HAP-1 (cell line): ENCODE data around the gene KIDINS220.

Experiments used
- DNase-seq, 2 experiments: peaks; one replicate each; pipeline ENCODE4 v3.0.0-alpha.2; 2016 to 2020; ENCODE audit warnings: low spot score in 2 of 2
- H3K27me3 ChIP-seq: fragments of 250-450 bp; sonication (Bioruptor Pico); 2 replicates; pipeline ENCODE4 v1.5.1; 2020; ENCODE audit warnings: low read depth, mild to moderate bottlenecking, moderate library complexity
- H3K36me3 ChIP-seq: fragments of 250-450 bp; sonication (Bioruptor Pico); replicated peaks from 2 replicates; pipeline ENCODE4 v1.5.1; 2020; ENCODE audit warnings: mild to moderate bottlenecking
- H3K4me1 ChIP-seq: fragments of 250-450 bp; sonication (Bioruptor Pico); 2 replicates; pipeline ENCODE4 v1.5.1; 2020; ENCODE audit warnings: mild to moderate bottlenecking
- H3K4me3 ChIP-seq: fragments of 250-450 bp; sonication (Bioruptor Pico); 2 replicates; pipeline ENCODE4 v1.5.1; 2020; ENCODE audit warnings: mild to moderate bottlenecking, moderate library complexity
- H3K9me3 ChIP-seq: fragments of 250-450 bp; sonication (Bioruptor Pico); 2 replicates; pipeline ENCODE4 v1.5.1; 2020; ENCODE audit warnings: mild to moderate bottlenecking, moderate library complexity
- in situ Hi-C: fragments of 300-500 bp; cut with MboI; formaldehyde crosslinking; loops from 3 replicates; pipeline ENCODE4 v1.14.3; 2020; ENCODE audit warnings: low sequenced_read_pairs, inconsistent platforms, mixed read lengths

Gene KIDINS220

GRCh38 chr2:8790739-8791162 is 46.7 kb downstream of the KIDINS220 start:
- Histone ChIP-seq H3K27me3 (no peaks in the 10 kb centered on the region), H3K9me3 (no peaks in the 10 kb centered on the region), H3K4me3 (no peak overlapping the region), H3K4me1 (no peaks in the 10 kb centered on the region), H3K36me3 (peaks cover 20% of the 10 kb centered on the region)
- in situ Hi-C loops = no loop called here
- no peak for DNase-seq

GRCh38 chr2:8786463-8786862 is 51.0 kb downstream of the KIDINS220 start:
- H3K4me3 ChIP-seq = no peak overlapping the region
- H3K9me3 ChIP-seq = no peaks in the 10 kb centered on the region
- peaks cover 13% of the 10 kb centered on the region for H3K4me1 ChIP-seq
- H3K27me3 ChIP-seq = no peaks in the 10 kb centered on the region
- in situ Hi-C loops = no loop called here
- no peak for DNase-seq
- H3K36me3 ChIP-seq = peaks cover 18% of the 10 kb centered on the region

GRCh38 chr2:8779795-8780671 is 57.4 kb downstream of the KIDINS220 start:
- Histone ChIP-seq H3K4me1 (peaks cover 21% of the 10 kb centered on the region), H3K36me3 (peaks cover 31% of the 10 kb centered on the region), H3K4me3 (no peak overlapping the region), H3K27me3 (no peaks in the 10 kb centered on the region), H3K9me3 (no peaks in the 10 kb centered on the region)
- no peak for DNase-seq
- in situ Hi-C loops = no loop called here

DNA sequence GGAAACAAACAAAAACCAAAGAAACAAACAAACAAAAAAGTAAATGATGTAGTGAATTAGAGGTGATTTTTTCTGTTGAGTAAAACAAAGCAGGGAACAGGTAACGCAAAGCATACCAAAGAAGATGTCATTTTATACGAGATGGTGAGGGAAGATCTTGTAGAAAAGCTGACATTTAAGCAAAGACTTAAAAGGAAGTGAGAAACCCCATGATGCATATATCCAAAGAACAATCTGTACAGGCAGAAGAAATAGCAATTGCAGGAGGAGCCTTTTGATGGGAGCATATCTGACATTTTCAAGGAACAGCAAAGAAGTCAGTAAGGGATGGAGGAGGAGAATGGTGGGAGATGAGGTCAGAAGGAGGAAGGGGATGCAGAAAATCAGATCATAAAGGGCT is 63.0 kb downstream of the KIDINS220 start:
- Histone ChIP-seq H3K4me1 (peaks cover 11% of the 10 kb centered on the region), H3K4me3 (no peak overlapping the region), H3K9me3 (no peaks in the 10 kb centered on the region), H3K36me3 (peaks cover 23% of the 10 kb centered on the region), H3K27me3 (no peaks in the 10 kb centered on the region)
- DNase-seq = no peak
- in situ Hi-C loops = no loop called here

DNA sequence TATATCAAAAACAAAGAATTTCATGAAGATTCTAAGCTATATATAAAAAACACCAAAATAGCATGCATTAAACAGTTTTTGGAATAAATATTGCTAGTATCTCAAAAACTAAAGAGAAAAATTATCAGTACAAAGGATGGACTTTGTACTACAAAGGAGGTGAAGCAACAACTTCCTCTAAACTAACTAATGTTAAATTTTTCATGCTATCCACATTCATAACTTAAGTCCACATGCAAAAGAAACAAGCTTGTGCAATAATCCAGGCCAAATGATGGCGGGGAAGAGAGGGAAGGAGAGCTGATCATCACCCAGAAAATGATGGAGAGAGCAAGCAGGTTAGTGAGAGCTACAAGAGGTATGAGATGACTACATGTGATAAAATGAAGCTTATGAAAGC is 70.1 kb downstream of the KIDINS220 start:
- H3K36me3 ChIP-seq = no peaks in the 10 kb centered on the region
- H3K27me3 ChIP-seq = no peaks in the 10 kb centered on the region
- H3K4me1 ChIP-seq = no peaks in the 10 kb centered on the region
- DNase-seq = no peak
- in situ Hi-C loops = no loop called here
- H3K9me3 ChIP-seq = no peaks in the 10 kb centered on the region
- H3K4me3 ChIP-seq = no peak overlapping the region

- H3K9me3 ChIP-seq = peaks cover under 1% of the 10 kb centered on the region; the same call in 1 of the 2 replicates
- no peak overlapping the region for H3K4me3 ChIP-seq
- DNase-seq = no peak
- H3K4me1 ChIP-seq = no peaks in the 10 kb centered on the region
- H3K36me3 ChIP-seq = no peaks in the 10 kb centered on the region
- in situ Hi-C loops = no loop called here
- H3K27me3 ChIP-seq = no peaks in the 10 kb centered on the region
These were observed 75.8 kb downstream of the KIDINS220 start for GRCh38 chr2:8761529-8762164.

- Histone ChIP-seq H3K9me3 (peaks cover 6% of the 10 kb centered on the region), H3K36me3 (peaks cover 2% of the 10 kb centered on the region; the same call in 1 of the 2 replicates), H3K27me3 (no peaks in the 10 kb centered on the region), H3K4me3 (no peak overlapping the region), H3K4me1 (no peaks in the 10 kb centered on the region)
- DNase-seq = no peak
- in situ Hi-C loops = no loop called here
These were observed 80.7 kb downstream of the KIDINS220 start for GRCh38 chr2:8756716-8757115.

- in situ Hi-C loops = no loop called here
- peaks cover 2% of the 10 kb centered on the region; the same call in 1 of the 2 replicates for H3K36me3 ChIP-seq
These were observed 81.2 kb downstream of the KIDINS220 start for GRCh38 chr2:8756230-8756629.

DNA sequence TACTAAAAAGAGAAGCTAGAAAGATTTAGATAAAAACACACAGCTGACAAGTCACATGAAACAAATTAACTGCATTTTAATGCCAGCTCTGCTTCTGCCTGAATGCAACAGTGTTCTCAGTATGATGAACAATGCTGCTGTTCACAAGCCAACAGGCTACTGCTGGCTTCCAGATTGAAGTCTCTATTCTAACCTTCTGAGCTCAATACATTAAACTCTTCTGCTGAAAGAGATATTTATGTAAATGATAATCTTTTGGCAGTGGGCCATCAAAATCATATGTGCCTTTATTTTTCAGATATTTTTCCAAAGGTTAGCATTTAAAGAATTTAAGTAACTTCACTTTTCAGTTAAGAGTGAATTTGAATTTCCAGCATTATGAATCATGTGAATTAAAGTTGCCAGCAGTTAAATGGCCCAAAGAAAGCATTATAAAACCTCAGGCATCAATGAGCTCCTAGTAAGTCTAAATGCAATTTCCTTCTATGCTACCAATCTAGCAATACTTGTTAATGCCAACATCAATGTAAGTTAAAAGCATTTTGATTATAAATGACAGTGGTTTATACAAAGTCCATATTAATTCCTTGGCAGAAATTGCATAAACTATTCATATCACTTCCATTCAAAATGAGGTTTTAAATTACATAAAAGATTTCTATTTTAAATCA is 83.2 kb downstream of the KIDINS220 start:
- Histone ChIP-seq H3K9me3 (peaks cover 6% of the 10 kb centered on the region), H3K27me3 (no peaks in the 10 kb centered on the region), H3K36me3 (peaks cover 2% of the 10 kb centered on the region; the same call in 1 of the 2 replicates), H3K4me1 (no peaks in the 10 kb centered on the region), H3K4me3 (no peak overlapping the region)
- in situ Hi-C loops = no loop called here
- no peak for DNase-seq

More at GRCh38 chr2:8756230-8756629, 81.2 kb downstream of the KIDINS220 start:
- Histone ChIP-seq H3K9me3 (peaks cover 6% of the 10 kb centered on the region), H3K4me3 (no peak overlapping the region), H3K27me3 (no peaks in the 10 kb centered on the region), H3K4me1 (no peaks in the 10 kb centered on the region)
- DNase-seq = no peak

GRCh38 chr2:8753609-8754008 is 83.8 kb downstream of the KIDINS220 start:
- DNase-seq = no peak
- Histone ChIP-seq H3K36me3 (peaks cover 2% of the 10 kb centered on the region; the same call in 1 of the 2 replicates), H3K4me1 (no peaks in the 10 kb centered on the region), H3K27me3 (no peaks in the 10 kb centered on the region), H3K4me3 (no peak overlapping the region), H3K9me3 (peaks cover 6% of the 10 kb centered on the region)
- in situ Hi-C loops = no loop called here

- Histone ChIP-seq H3K4me1 (no peaks in the 10 kb centered on the region), H3K27me3 (no peaks in the 10 kb centered on the region), H3K36me3 (peaks cover 2% of the 10 kb centered on the region; the same call in 1 of the 2 replicates), H3K9me3 (peaks cover 6% of the 10 kb centered on the region), H3K4me3 (no peak overlapping the region)
- DNase-seq = no peak
- in situ Hi-C loops = no loop called here
These were observed 85.0 kb downstream of the KIDINS220 start for GRCh38 chr2:8752385-8752784.

DNA sequence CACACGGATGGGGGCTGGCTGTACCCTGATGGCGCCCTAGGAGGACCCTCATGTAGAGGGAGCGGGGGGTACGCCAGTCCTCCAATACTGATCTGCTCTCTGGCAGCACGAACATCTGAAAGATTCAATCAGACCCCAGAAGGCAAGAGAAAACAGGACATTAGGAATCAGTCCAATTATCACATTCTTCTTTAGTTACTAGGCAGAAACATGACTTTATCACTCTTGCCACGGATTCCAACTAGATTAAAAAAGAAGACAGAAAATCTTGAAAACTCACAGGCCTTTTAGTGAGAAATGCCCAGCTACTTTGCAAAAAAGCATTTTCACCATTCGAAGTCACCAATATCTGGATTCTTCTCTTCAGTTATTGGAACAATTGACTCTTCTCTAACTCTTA is 87.2 kb downstream of the KIDINS220 start:
- in situ Hi-C loops = no loop called here
- Histone ChIP-seq H3K27me3 (no peaks in the 10 kb centered on the region), H3K4me3 (no peak overlapping the region), H3K9me3 (no peaks in the 10 kb centered on the region), H3K4me1 (peaks cover under 1% of the 10 kb centered on the region), H3K36me3 (no peaks in the 10 kb centered on the region)
- no peak for DNase-seq

GRCh38 chr2:8743261-8743660 is 94.2 kb downstream of the KIDINS220 start:
- Histone ChIP-seq H3K36me3 (no peaks in the 10 kb centered on the region), H3K4me1 (peaks cover 8% of the 10 kb centered on the region), H3K27me3 (no peaks in the 10 kb centered on the region), H3K4me3 (no peak overlapping the region), H3K9me3 (no peaks in the 10 kb centered on the region)
- no peak for DNase-seq
- in situ Hi-C loops = no loop called here

GRCh38 chr2:8740136-8740535 is 97.3 kb downstream of the KIDINS220 start:
- in situ Hi-C loops = no loop called here
- H3K4me3 ChIP-seq = no peak overlapping the region
- no peaks in the 10 kb centered on the region for H3K9me3 ChIP-seq
- DNase-seq = no peak
- H3K36me3 ChIP-seq = no peaks in the 10 kb centered on the region
- H3K4me1 ChIP-seq = peaks cover 6% of the 10 kb centered on the region
- H3K27me3 ChIP-seq = no peaks in the 10 kb centered on the region
